OCI-LY3 (cell line): ENCODE data around the gene PAX6.

ENCODE experiments used
- EZH2phosphoT487 ChIP-seq: fragments of 200-600 bp; shearing (Covaris generic); IDR thresholded peaks from 2 replicates; pipeline ENCODE4 v1.6.1; 2018; ENCODE audit warnings: antibody characterized with exemption, mixed run types, low read depth
- TF ChIP-seq, protein P1 (sequence below): fragments of 200-600, 300-600 bp; sonication (generic); IDR thresholded peaks from 2 replicates; pipeline ENCODE4 v1.5.1; 2014; ENCODE audit warnings: antibody characterized with exemption, low read length, low read depth

DNA sequence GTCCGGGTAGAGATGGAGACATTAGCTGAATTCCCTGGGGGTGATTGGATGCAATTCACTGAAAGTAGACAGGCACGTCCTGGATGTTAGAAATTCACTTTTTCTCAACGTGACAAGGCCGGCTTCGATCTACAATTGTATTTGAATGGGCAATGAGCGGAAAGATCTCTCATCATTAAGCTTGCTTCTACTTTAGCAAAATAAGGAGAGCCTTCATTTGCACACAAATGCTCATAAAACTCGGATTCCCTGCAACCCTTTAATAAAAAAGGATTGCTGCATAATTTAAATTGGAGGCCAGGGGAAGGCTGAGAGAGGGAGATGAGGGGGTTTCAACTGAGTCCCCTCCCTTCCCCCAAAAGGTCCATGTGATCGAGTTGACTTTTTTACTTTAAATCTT lies 10.6 kb upstream of the PAX6 start:
- TF ChIP-seq, protein P1, sequence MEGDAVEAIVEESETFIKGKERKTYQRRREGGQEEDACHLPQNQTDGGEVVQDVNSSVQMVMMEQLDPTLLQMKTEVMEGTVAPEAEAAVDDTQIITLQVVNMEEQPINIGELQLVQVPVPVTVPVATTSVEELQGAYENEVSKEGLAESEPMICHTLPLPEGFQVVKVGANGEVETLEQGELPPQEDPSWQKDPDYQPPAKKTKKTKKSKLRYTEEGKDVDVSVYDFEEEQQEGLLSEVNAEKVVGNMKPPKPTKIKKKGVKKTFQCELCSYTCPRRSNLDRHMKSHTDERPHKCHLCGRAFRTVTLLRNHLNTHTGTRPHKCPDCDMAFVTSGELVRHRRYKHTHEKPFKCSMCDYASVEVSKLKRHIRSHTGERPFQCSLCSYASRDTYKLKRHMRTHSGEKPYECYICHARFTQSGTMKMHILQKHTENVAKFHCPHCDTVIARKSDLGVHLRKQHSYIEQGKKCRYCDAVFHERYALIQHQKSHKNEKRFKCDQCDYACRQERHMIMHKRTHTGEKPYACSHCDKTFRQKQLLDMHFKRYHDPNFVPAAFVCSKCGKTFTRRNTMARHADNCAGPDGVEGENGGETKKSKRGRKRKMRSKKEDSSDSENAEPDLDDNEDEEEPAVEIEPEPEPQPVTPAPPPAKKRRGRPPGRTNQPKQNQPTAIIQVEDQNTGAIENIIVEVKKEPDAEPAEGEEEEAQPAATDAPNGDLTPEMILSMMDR, result no peak
- no peak for TF ChIP-seq EZH2phosphoT487
